K562 (cell line): Measurements from ENCODE around the gene TMEM267. TPM values are rescaled to one million over a fixed set of nuclear protein-coding genes. Genes with fewer than 3 reads are reported as not detected.

Source experiments
- COPS2 ChIP-seq: fragments of 450-650 bp; conservative IDR thresholded peaks from 2 replicates; pipeline ENCODE4 v1.6.1; 2016; ENCODE audit warnings: mild to moderate bottlenecking, moderate library complexity
- EHMT2 ChIP-seq: fragments of 450-650 bp; IDR thresholded peaks from 2 replicates; pipeline ENCODE4 v1.6.1; 2018; ENCODE audit warnings: antibody characterized with exemption
- HDAC1 ChIP-seq, 2 experiments: fragments of 450-650 bp; IDR thresholded peaks; 2 replicates each; pipeline ENCODE4 v1.6.1; 2016 to 2017; ENCODE audit warnings: inconsistent platforms in 1 of 2, mild to moderate bottlenecking in 1 of 2, moderate library complexity in 1 of 2
- HMG20B ChIP-seq: fragments of 250-450 bp; sonication (Bioruptor Pico); IDR thresholded peaks from 2 replicates; pipeline ENCODE4 v1.5.0; 2021; ENCODE audit warnings: mild to moderate bottlenecking
- HNRNPL ChIP-seq: fragments of 200-400 bp; formaldehyde crosslinking; IDR thresholded peaks from 2 replicates; pipeline ENCODE4 v1.6.1; 2017; ENCODE audit warnings: low read depth, mild to moderate bottlenecking, low read length
- NCOA4 ChIP-seq: fragments of 450-650 bp; IDR thresholded peaks from 2 replicates; pipeline ENCODE4 v1.6.1; 2018; ENCODE audit warnings: mild to moderate bottlenecking; ENCODE audit not compliant: partially characterized antibody
- NFE2 ChIP-seq: IDR thresholded peaks from 2 replicates; pipeline ENCODE4 v1.6.1; 2014; ENCODE audit warnings: antibody characterized with exemption, low read depth
- NFE2L1 ChIP-seq: fragments of 450-650 bp; IDR thresholded peaks from 2 replicates; pipeline ENCODE4 v1.6.1; 2016; ENCODE audit warnings: missing genetic modification characterization, low read depth, mild to moderate bottlenecking, missing compliant biosample characterization, moderate library complexity, borderline replicate concordance
- NFXL1 ChIP-seq: fragments of 450-650 bp; formaldehyde crosslinking; IDR thresholded peaks from 2 replicates; pipeline ENCODE4 v1.4.0; 2021; ENCODE audit warnings: mild to moderate bottlenecking
- PTRF ChIP-seq: fragments of 450-650 bp; IDR thresholded peaks from 2 replicates; pipeline ENCODE4 v1.6.1; 2016; ENCODE audit warnings: mild to moderate bottlenecking, missing genetic modification characterization, missing compliant biosample characterization
- PYGO2 ChIP-seq: fragments of 450-650 bp; IDR thresholded peaks from 2 replicates; pipeline ENCODE4 v1.6.1; 2016; ENCODE audit warnings: mild to moderate bottlenecking, missing genetic modification characterization, moderate library complexity, missing compliant biosample characterization
- RB1 ChIP-seq: fragments of 450-650 bp; IDR thresholded peaks from 2 replicates; pipeline ENCODE4 v1.6.1; 2017; ENCODE audit warnings: low read depth, mild to moderate bottlenecking
- RBM17 ChIP-seq: fragments of 200-400 bp; formaldehyde crosslinking; IDR thresholded peaks from 2 replicates; pipeline ENCODE4 v1.6.1; 2017; ENCODE audit warnings: low read depth, mild to moderate bottlenecking, low read length, borderline replicate concordance
- RBM34 ChIP-seq: fragments of 200-400 bp; formaldehyde crosslinking; IDR thresholded peaks from 2 replicates; pipeline ENCODE4 v1.6.1; 2018; ENCODE audit warnings: low read length, borderline replicate concordance; ENCODE audit not compliant: insufficient read depth
- RBM39 ChIP-seq: fragments of 200-400 bp; formaldehyde crosslinking; optimal IDR thresholded peaks from 2 replicates; pipeline ENCODE3; 2018; ENCODE audit warnings: low read depth, low read length
- SIRT6 ChIP-seq: IDR thresholded peaks from one replicate; pipeline ENCODE4 v1.6.1; 2012; ENCODE audit warnings: low read depth, mild to moderate bottlenecking, control low read depth, inconsistent platforms, low read length, moderate library complexity
- SMAD1 ChIP-seq: fragments of 150-350 bp; IDR thresholded peaks from 2 replicates; pipeline ENCODE4 v1.6.1; 2014; ENCODE audit warnings: low read length, low read depth; ENCODE audit not compliant: partially characterized antibody
- SMARCA4 ChIP-seq: fragments of 450-650 bp; IDR thresholded peaks from 2 replicates; pipeline ENCODE4 v1.6.1; 2016
- XRCC3 ChIP-seq: fragments of 450-650 bp; IDR thresholded peaks from 2 replicates; pipeline ENCODE4 v1.6.1; 2017; ENCODE audit warnings: mild to moderate bottlenecking, moderate library complexity
- ZFP30 ChIP-seq: fragments of 250-450 bp; sonication (Bioruptor Pico); IDR thresholded peaks from 2 replicates; pipeline ENCODE4 v1.8.0; 2022; ENCODE audit warnings: moderate library complexity, mild to moderate bottlenecking, inconsistent platforms, borderline replicate concordance
- ZNF354B ChIP-seq: fragments of 250-450 bp; sonication (Bioruptor Pico); IDR thresholded peaks from 2 replicates; pipeline ENCODE4 v1.4.0; 2020
- polyA plus RNA-seq, 8 experiments: library from polyadenylated mRNA; depleted of rRNA in 4 of 8; stranded (reverse) in 5 of 8; unstranded in 3 of 8; fragments of >200 nt; fragmentation: Nextera tagmentation in 2 of 8; fragmentation: Illumina TruSeq in 1 of 8; extraction: Ambion mirVana in 2 of 8; extraction: Trizol in 1 of 8; gene quantifications; 2 replicates each; pipeline versions ENCODE4 v1.2.1 to v1.2.3, GENCODE V29; 2011 to 2014; ENCODE audit warnings: inconsistent platforms in 1 of 8, missing spikeins in 1 of 8
- total RNA-seq, 7 experiments: library from RNA; depleted of rRNA in 6 of 7; stranded (reverse); fragments of >200 nt in 6 of 7; fragmentation: Illumina TruSeq in 2 of 7; extraction: Trizol in 2 of 7; gene quantifications; 2 replicates each; pipeline versions ENCODE4 v1.2.1 to v1.2.3, GENCODE V29; 2011 to 2021; ENCODE audit warnings: low replicate concordance in 1 of 7
- TF ChIP-seq, protein P1 (sequence below), 2 experiments: fragments of 450-650 bp in 1 of 2; sonication (generic) in 1 of 2; formaldehyde crosslinking in 1 of 2; IDR thresholded peaks in 1 of 2; conservative IDR thresholded peaks in 1 of 2; 2 replicates each; pipeline versions ENCODE4 v1.6.1 to v1.8.1; 2016 to 2023; ENCODE audit warnings: mild to moderate bottlenecking in 2 of 2, moderate library complexity in 2 of 2, inconsistent platforms in 1 of 2, missing genetic modification reagents in 1 of 2
- TF ChIP-seq, protein P2 (sequence below): fragments of 250-450 bp; sonication (Bioruptor Pico); IDR thresholded peaks from 2 replicates; pipeline ENCODE4 v1.5.0; 2021
- TF ChIP-seq, protein P3 (sequence below): fragments of 250-450 bp; sonication (Bioruptor Pico); IDR thresholded peaks from 2 replicates; pipeline ENCODE4 v1.4.0; 2020
- TF ChIP-seq, protein P4 (sequence below), 2 experiments: fragments of 200-800 bp in 1 of 2; sonication (Bioruptor generic) in 1 of 2; sonication (generic) in 1 of 2; formaldehyde crosslinking in 1 of 2; IDR thresholded peaks in 1 of 2; conservative IDR thresholded peaks in 1 of 2; 2 replicates each; pipeline versions ENCODE4 v1.5.0 to v1.6.1; 2016 to 2020; ENCODE audit warnings: missing compliant biosample characterization in 1 of 2, missing genetic modification characterization in 1 of 2, missing genetic modification reagents in 1 of 2

The TMEM267 gene
- total and polyA plus RNA-seq, 9 of the 15 experiments (the other 6 are each of a cell fraction or from before 2014, with no cell fraction given): 8.1 to 61.1 (median 17.8) TPM

DNA sequence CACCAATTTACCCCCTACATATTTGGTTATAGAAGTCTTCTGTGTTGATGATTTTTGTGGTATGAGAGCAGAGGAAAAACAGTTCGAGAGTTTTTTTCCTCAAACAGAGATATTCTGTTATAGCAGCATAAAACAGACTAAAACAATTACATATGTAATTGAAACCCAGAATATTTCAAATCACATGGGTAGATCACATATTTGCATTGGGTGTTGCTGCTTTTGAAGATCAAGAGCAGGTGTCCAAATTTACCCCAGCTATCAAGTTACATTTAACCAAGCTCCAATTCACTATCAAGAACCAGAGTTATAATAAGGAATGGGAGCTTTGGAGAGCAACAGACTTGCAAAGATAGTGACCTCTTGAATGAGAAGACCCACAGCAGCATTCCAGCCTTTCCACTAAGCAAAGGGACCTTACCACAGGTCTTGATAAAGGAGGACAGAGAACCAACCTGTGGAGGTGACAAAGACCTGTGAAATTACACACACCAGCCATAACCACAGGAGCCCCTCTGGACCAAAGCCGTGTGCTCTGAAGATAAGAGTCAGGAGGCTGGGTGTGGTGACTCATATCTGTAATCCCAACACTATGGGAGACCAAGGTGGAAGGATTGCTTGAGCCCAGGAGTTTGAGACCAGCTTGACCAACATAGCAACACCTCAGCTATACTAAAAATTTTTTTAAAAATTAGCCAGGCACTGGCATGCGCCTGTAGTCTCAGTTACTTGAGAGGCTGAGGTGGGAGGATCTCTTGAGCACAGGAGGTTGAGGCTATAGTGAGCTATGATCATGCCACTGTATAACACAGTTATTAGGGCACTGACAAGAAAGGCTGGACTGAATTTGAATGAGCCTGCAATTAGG is 67.5 kb downstream of the TMEM267 start (continued):
- TF ChIP-seq, protein P1, sequence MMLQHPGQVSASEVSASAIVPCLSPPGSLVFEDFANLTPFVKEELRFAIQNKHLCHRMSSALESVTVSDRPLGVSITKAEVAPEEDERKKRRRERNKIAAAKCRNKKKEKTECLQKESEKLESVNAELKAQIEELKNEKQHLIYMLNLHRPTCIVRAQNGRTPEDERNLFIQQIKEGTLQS (IDR thresholded peaks at IDR 0.05): peak; percentile 96
- TF ChIP-seq, protein P1 (CRISPR knock-in tag; conservative IDR thresholded peaks at IDR 0.05): peak; percentile 72; the same call in 1 of the 2 replicates
- TF ChIP-seq RB1 (no peak), SMARCA4 (peak; percentile 97), HNRNPL (no peak), XRCC3 (no peak), NFXL1 (no peak), SIRT6 (no peak), PYGO2 (tag) (no peak), RBM34 (no peak), NFE2 (no peak), HDAC1 (IDR thresholded peaks at IDR 0.05) (peak; percentile 23 to 75; a peak in 1 of 4 replicates), ZNF354B (no peak), NCOA4 (no peak), COPS2 (no peak), PTRF (tag) (no peak), SMAD1 (no peak), RBM39 (no peak), RBM17 (no peak), NFE2L1 (tag) (no peak), ZFP30 (CRISPR knock-in tag) (no peak), HMG20B (CRISPR knock-in tag) (no peak), EHMT2 (peak; percentile 79)
- TF ChIP-seq, protein P2, sequence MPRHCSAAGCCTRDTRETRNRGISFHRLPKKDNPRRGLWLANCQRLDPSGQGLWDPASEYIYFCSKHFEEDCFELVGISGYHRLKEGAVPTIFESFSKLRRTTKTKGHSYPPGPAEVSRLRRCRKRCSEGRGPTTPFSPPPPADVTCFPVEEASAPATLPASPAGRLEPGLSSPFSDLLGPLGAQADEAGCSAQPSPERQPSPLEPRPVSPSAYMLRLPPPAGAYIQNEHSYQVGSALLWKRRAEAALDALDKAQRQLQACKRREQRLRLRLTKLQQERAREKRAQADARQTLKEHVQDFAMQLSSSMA: no peak
- TF ChIP-seq, protein P3, sequence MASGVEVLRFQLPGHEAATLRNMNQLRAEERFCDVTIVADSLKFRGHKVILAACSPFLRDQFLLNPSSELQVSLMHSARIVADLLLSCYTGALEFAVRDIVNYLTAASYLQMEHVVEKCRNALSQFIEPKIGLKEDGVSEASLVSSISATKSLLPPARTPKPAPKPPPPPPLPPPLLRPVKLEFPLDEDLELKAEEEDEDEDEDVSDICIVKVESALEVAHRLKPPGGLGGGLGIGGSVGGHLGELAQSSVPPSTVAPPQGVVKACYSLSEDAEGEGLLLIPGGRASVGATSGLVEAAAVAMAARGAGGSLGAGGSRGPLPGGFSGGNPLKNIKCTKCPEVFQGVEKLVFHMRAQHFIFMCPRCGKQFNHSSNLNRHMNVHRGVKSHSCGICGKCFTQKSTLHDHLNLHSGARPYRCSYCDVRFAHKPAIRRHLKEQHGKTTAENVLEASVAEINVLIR (CRISPR knock-in tag): no peak
- TF ChIP-seq, protein P4, sequence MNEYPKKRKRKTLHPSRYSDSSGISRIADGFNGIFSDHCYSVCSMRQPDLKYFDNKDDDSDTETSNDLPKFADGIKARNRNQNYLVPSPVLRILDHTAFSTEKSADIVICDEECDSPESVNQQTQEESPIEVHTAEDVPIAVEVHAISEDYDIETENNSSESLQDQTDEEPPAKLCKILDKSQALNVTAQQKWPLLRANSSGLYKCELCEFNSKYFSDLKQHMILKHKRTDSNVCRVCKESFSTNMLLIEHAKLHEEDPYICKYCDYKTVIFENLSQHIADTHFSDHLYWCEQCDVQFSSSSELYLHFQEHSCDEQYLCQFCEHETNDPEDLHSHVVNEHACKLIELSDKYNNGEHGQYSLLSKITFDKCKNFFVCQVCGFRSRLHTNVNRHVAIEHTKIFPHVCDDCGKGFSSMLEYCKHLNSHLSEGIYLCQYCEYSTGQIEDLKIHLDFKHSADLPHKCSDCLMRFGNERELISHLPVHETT (CRISPR knock-in tag; conservative IDR thresholded peaks at IDR 0.05 in 1 of 2, IDR thresholded peaks at IDR 0.05 in 1 of 2): no peak
